NCI-H1417 treated with DMSO at 0.1 percent for 48 hours (cell line): ENCODE results near the gene CSTB.

Experiments
- DNase-seq: peaks from one replicate; lab custom pipeline; 2025; lab: John Stamatoyannopoulos, UW

Gene CSTB

GRCh38 chr21:43810505-43811261, 34.6 kb upstream of the CSTB start:
- no peak for DNase-seq

- DNase-seq: no peak
Measured at GRCh38 chr21:43809853-43810504, 33.9 kb upstream of the CSTB start.

GRCh38 chr21:43809346-43809799, 33.3 kb upstream of the CSTB start:
- DNase-seq: no peak

- no peak for DNase-seq
Measured at GRCh38 chr21:43808832-43809251, 32.7 kb upstream of the CSTB start.

GRCh38 chr21:43808367-43808766, 32.3 kb upstream of the CSTB start:
- no peak for DNase-seq

- no peak for DNase-seq
Measured at GRCh38 chr21:43806017-43806710, 30.1 kb upstream of the CSTB start.

- DNase-seq: no peak
Measured at GRCh38 chr21:43805275-43805800, 29.2 kb upstream of the CSTB start.

GRCh38 chr21:43803558-43804300, 27.6 kb upstream of the CSTB start:
- DNase-seq: no peak

- no peak for DNase-seq
Measured at GRCh38 chr21:43802713-43803313, 26.7 kb upstream of the CSTB start.

- DNase-seq: no peak
Measured at GRCh38 chr21:43801006-43801783, 25.1 kb upstream of the CSTB start.

- DNase-seq: no peak
Measured at GRCh38 chr21:43800566-43800965, 24.5 kb upstream of the CSTB start.

- DNase-seq: no peak
Measured at GRCh38 chr21:43800124-43800523, 24.0 kb upstream of the CSTB start.

GRCh38 chr21:43799301-43799840, 23.3 kb upstream of the CSTB start:
- no peak for DNase-seq

GRCh38 chr21:43797925-43798715, 22.0 kb upstream of the CSTB start:
- no peak for DNase-seq

GRCh38 chr21:43797415-43797814, 21.3 kb upstream of the CSTB start:
- no peak for DNase-seq

GRCh38 chr21:43794857-43795256, 18.7 kb upstream of the CSTB start:
- DNase-seq: no peak

- no peak for DNase-seq
Measured at GRCh38 chr21:43794311-43794710, 18.2 kb upstream of the CSTB start.

- no peak for DNase-seq
Measured at GRCh38 chr21:43793243-43793642, 17.1 kb upstream of the CSTB start.

GRCh38 chr21:43792406-43792805, 16.3 kb upstream of the CSTB start:
- DNase-seq: no peak
